Measurements from ENCODE around the gene GSTCD. TPM values are rescaled to one million over a fixed set of nuclear protein-coding genes. Genes with fewer than 3 reads are reported as not detected.

Gene GSTCD
- total and polyA plus RNA-seq, 2 experiments from 2014 or later: 11.3 to 39.1 TPM

GRCh38 chr4:105679186-105679585 is 29.4 kb upstream of the GSTCD start:
- Histone ChIP-seq H2AFZ (no peak overlapping the region), H3K4me2 (no peak overlapping the region), H3K79me2 (replicated peaks; ENCODE audit: insufficient read depth) (no peaks in the 10 kb centered on the region), H3K9me2 (ENCODE audit: insufficient read depth) (no peaks in the 10 kb centered on the region), H4K20me1 (replicated peaks; ENCODE audit: insufficient read depth) (no peaks in the 10 kb centered on the region), H3F3A (replicated peaks; ENCODE audit: low read depth) (no peaks in the 10 kb centered on the region), H3K27me3 (ENCODE audit: insufficient read depth) (no peaks in the 10 kb centered on the region), H3K4me3 (no peak overlapping the region), H3K27ac (ENCODE audit: low read depth) (no peak overlapping the region), H3K4me1 (ENCODE audit: insufficient read depth) (peaks cover 13% of the 10 kb centered on the region; the same call in 1 of the 2 replicates), H3K36me3 (ENCODE audit: insufficient read depth) (no peaks in the 10 kb centered on the region)
- no peak overlapping the region; the same call in 1 of the 2 replicates for H3K27ac Mint-ChIP-seq
- H3K4me1 Mint-ChIP-seq: peaks cover 9% of the 10 kb centered on the region; the same call in 2 of the 3 replicates
- no peak overlapping the region for H3K4me3 Mint-ChIP-seq
- ATAC-seq (no peak), DNase-seq (ENCODE audit: low spot score) (no peak)
- H3K36me3 Mint-ChIP-seq (ENCODE audit: low read depth): peaks cover 4% of the 10 kb centered on the region; the same call in 1 of the 3 replicates
- H3K27me3 Mint-ChIP-seq (ENCODE audit: insufficient read depth, low read depth, poor library complexity): no peaks in the 10 kb centered on the region
- no peak for TF ChIP-seq REST (IDR thresholded peaks at IDR 0.05; ENCODE audit: unreplicated experiment)
- TF ChIP-seq EZH2phosphoT487 (IDR thresholded peaks at IDR 0.05; ENCODE audit: unreplicated experiment): no peak
- no peak for TF ChIP-seq ZNF114 (CRISPR knock-in tag; IDR thresholded peaks at IDR 0.05)
- TF ChIP-seq POLR2AphosphoS5 (IDR thresholded peaks at IDR 0.05; ENCODE audit: low read depth): no peak
- TF ChIP-seq STAT1 (IDR thresholded peaks at IDR 0.05; ENCODE audit: unreplicated experiment): no peak
- TF ChIP-seq ZNF462 (CRISPR knock-in tag; IDR thresholded peaks at IDR 0.05): no peak
- TF ChIP-seq ZNF331 (CRISPR knock-in tag; IDR thresholded peaks at IDR 0.05; ENCODE audit: low read depth): no peak
- TF ChIP-seq NANOG (IDR thresholded peaks at IDR 0.05; ENCODE audit: borderline replicate concordance): no peak
- no peak for TF ChIP-seq CTCF (conservative IDR thresholded peaks at IDR 0.05; ENCODE audit: low read depth in 2 of 2)
- TF ChIP-seq JUNB (IDR thresholded peaks at IDR 0.05; ENCODE audit: unreplicated experiment): no peak
- no peak for TF ChIP-seq CREB1 (CRISPR knock-in tag; IDR thresholded peaks at IDR 0.05; ENCODE audit: low read depth)
- no peak for TF ChIP-seq EZH2 (IDR thresholded peaks at IDR 0.05; ENCODE audit: low read depth, unreplicated experiment)
- no peak for TF ChIP-seq ETS1 (IDR thresholded peaks at IDR 0.05)
- no peaks in the 10 kb centered on the region for H3K9me3 Mint-ChIP-seq

Measured in GM23338 (cell line).